Measurements from ENCODE around the gene ENPP7.

- TF ChIP-seq CTCF (IDR thresholded peaks at IDR 0.05; ENCODE audit: insufficient read depth, low read length, poor library complexity, severe bottlenecking) (no peak), EZH2phosphoT487 (conservative IDR thresholded peaks at IDR 0.05; ENCODE audit: low read length) (no peak)
These were observed 49.0 kb upstream of the ENPP7 start for GRCh38 chr17:79681628-79682261.
